Measurements from ENCODE around the gene OAS2. TPM values are rescaled to one million over a fixed set of nuclear protein-coding genes. Genes with fewer than 3 reads are reported as not detected.
"Not testable (repeated sequence)": the region's sequence is repeated elsewhere in the genome, so short reads cannot be mapped to it uniquely, and the experiment has no call there.

OAS2 gene
- total and polyA plus RNA-seq, 10 donors: 21.0 to 71.4 (median 43.3) TPM

DNA sequence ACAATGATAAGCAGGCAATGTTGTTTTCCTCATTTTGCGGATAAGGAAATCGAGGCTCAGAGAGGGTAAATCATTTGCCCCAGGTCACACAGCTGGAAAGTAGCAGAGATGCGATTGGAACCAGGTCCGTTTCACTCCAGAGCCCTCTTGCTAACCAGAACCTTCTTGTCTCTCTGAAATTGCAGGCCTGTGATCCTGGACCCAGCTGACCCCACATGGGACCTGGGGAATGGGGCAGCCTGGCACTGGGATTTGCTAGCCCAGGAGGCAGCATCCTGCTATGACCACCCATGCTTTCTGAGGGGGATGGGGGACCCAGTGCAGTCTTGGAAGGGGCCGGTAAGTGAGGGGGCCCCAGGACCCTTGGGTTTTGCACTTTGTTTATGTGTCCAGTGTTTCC is 30.6 kb upstream of the OAS2 start:
- 90 to 99% (median 97%) methylated on average over 3 to 5 of the region's 5 CpGs for WGBS, 5 donors

DNA sequence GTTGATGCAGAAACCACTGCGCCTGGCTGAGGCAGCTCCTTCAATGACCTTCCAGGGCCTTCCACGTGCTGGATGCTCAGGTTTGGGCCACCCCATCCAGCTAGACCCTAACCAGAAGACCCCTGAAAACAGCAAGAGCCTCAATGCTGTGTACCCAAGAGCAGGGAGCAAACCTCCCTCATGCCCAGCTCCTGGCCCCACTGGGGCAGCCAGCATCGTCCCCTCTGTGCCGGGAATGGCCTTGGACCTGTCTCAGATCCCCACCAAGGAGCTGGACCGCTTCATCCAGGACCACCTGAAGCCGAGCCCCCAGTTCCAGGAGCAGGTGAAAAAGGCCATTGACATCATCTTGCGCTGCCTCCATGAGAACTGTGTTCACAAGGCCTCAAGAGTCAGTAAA is 29.5 kb upstream of the OAS2 start:
- Histone ChIP-seq H3K9me3 (peaks cover 0 to 22% (median 11%) of the 10 kb centered on the region in 8 donors), H3K4me1 (no peaks in the 10 kb centered on the region), H3K4me3 (no peak overlapping the region), H3K36me3 (peaks cover 0 to 95% (median 59%) of the 10 kb centered on the region in 6 donors), H3K27ac (no peak overlapping the region), H3K27me3 (replicated peaks in 1 of 7) (no peaks in the 10 kb centered on the region)
- 90 to 100% (median 93%) methylated on average over 4 to 7 of the region's 7 CpGs for WGBS, 5 donors
- DNase-seq: no peak
- intact Hi-C loops (cut with DNase I; ENCODE audit: low total_unique reads): no loop called here
- TF ChIP-seq POLR2A (IDR thresholded peaks at IDR 0.05): no peak
- no peak for TF ChIP-seq POLR2AphosphoS5 (IDR thresholded peaks at IDR 0.05)
- TF ChIP-seq, protein P1, sequence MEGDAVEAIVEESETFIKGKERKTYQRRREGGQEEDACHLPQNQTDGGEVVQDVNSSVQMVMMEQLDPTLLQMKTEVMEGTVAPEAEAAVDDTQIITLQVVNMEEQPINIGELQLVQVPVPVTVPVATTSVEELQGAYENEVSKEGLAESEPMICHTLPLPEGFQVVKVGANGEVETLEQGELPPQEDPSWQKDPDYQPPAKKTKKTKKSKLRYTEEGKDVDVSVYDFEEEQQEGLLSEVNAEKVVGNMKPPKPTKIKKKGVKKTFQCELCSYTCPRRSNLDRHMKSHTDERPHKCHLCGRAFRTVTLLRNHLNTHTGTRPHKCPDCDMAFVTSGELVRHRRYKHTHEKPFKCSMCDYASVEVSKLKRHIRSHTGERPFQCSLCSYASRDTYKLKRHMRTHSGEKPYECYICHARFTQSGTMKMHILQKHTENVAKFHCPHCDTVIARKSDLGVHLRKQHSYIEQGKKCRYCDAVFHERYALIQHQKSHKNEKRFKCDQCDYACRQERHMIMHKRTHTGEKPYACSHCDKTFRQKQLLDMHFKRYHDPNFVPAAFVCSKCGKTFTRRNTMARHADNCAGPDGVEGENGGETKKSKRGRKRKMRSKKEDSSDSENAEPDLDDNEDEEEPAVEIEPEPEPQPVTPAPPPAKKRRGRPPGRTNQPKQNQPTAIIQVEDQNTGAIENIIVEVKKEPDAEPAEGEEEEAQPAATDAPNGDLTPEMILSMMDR (IDR thresholded peaks at IDR 0.05 in 8 of 11, conservative IDR thresholded peaks at IDR 0.05 in 3 of 11): no peak

More for the DNA sequence above, 30.6 kb upstream of the OAS2 start:
- no peak for TF ChIP-seq POLR2A (IDR thresholded peaks at IDR 0.05)
- TF ChIP-seq, protein P1 (IDR thresholded peaks at IDR 0.05 in 8 of 11, conservative IDR thresholded peaks at IDR 0.05 in 3 of 11): no peak
- TF ChIP-seq POLR2AphosphoS5 (IDR thresholded peaks at IDR 0.05): no peak
- Histone ChIP-seq H3K27ac (no peak overlapping the region), H3K36me3 (peaks cover 0 to 100% (median 59%) of the 10 kb centered on the region in 6 donors), H3K27me3 (replicated peaks in 1 of 7) (no peaks in the 10 kb centered on the region), H3K9me3 (peaks cover 0 to 21% (median 11%) of the 10 kb centered on the region in 8 donors), H3K4me1 (no peaks in the 10 kb centered on the region), H3K4me3 (no peak overlapping the region)
- no peak for DNase-seq
- intact Hi-C loops (cut with DNase I; ENCODE audit: low total_unique reads): no loop called here

DNA sequence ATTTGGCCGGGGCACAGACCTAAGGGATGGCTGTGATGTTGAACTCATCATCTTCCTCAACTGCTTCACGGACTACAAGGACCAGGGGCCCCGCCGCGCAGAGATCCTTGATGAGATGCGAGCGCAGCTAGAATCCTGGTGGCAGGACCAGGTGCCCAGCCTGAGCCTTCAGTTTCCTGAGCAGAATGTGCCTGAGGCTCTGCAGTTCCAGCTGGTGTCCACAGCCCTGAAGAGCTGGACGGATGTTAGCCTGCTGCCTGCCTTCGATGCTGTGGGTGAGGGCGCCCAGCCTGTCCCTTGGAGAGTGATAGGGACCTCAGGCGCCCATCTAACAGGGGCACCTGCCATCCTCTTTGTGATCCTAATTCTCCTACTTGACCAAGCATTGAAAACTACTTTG is 27.6 kb upstream of the OAS2 start:
- TF ChIP-seq POLR2AphosphoS5 (IDR thresholded peaks at IDR 0.05): no peak
- TF ChIP-seq, protein P1 (IDR thresholded peaks at IDR 0.05 in 8 of 11, conservative IDR thresholded peaks at IDR 0.05 in 3 of 11): no peak
- TF ChIP-seq POLR2A (IDR thresholded peaks at IDR 0.05): no peak
- no peak for DNase-seq
- Histone ChIP-seq H3K4me1 (no peaks in the 10 kb centered on the region), H3K27me3 (replicated peaks in 1 of 7) (no peaks in the 10 kb centered on the region), H3K27ac (no peak overlapping the region), H3K4me3 (no peak overlapping the region), H3K36me3 (peaks cover 0 to 85% (median 44%) of the 10 kb centered on the region in 6 donors), H3K9me3 (peaks cover 0 to 22% (median 11%) of the 10 kb centered on the region in 8 donors)
- intact Hi-C loops (cut with DNase I; ENCODE audit: low total_unique reads): no loop called here
- 91 to 100% (median 97%) methylated on average over 4 to 11 of the region's 11 CpGs for WGBS, 5 donors

DNA sequence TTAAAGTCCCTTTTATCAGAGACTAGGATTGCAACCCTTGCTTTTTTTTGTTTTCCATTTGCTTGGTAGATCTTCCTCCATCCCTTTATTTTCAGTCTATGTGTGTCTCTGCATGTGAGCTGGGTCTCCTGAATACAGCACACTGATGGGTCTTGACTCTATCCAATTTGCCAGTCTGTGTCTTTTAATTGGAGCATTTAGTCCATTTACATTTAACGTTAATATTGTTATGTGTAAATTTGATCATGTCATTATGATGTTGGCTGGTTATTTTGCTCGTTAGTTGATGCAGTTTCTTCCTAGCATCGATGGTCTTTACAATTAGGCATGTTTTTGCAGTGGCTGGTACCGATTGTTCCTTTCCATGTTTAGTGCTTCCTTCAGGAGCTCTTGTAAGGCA is 21.2 kb upstream of the OAS2 start:
- H3K9me3 ChIP-seq: peaks cover 0 to 21% (median 8%) of the 10 kb centered on the region in 8 donors
- not testable (repeated sequence) for H3K4me3 ChIP-seq
- WGBS, 5 donors: 92 to 96% (median 94%) methylated on average over 4 of the region's 4 CpGs

DNA sequence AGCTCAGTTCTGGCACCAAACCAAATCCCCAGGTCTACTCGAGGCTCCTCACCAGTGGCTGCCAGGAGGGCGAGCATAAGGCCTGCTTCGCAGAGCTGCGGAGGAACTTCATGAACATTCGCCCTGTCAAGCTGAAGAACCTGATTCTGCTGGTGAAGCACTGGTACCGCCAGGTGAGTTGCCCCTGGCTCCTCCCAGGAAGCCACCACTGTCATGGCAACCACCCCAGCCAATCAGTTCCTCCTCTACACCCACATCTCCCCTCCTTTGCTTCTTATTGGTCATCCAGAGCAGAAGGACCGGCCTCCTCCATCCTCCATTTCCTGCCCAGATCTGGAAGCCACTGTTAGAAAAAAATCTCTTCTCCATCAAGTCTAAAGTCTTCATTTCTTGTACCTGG is 17.2 kb upstream of the OAS2 start:
- no peaks in the 10 kb centered on the region for H3K4me1 ChIP-seq
- no peak overlapping the region for H3K27ac ChIP-seq
- H3K4me3 ChIP-seq: no peak overlapping the region
- no peaks in the 10 kb centered on the region for H3K27me3 ChIP-seq (replicated peaks in 1 of 7)
- peaks cover 0 to 14% (median 3%) of the 10 kb centered on the region in 8 donors for H3K9me3 ChIP-seq
- TF ChIP-seq POLR2A (IDR thresholded peaks at IDR 0.05): no peak
- TF ChIP-seq, protein P1 (IDR thresholded peaks at IDR 0.05 in 8 of 11, conservative IDR thresholded peaks at IDR 0.05 in 3 of 11): no peak
- no peak for DNase-seq
- 88 to 90% (median 89%) methylated on average over 7 of the region's 7 CpGs for WGBS, 5 donors
- intact Hi-C loops (cut with DNase I; ENCODE audit: low total_unique reads): no loop called here
- H3K36me3 ChIP-seq: peaks cover 3 to 97% (median 53%) of the 10 kb centered on the region in 6 donors

More for the DNA sequence above, 21.2 kb upstream of the OAS2 start:
- intact Hi-C loops (cut with DNase I; ENCODE audit: low total_unique reads); H3K27ac ChIP-seq; DNase-seq; H3K27me3 ChIP-seq (replicated peaks in 1 of 7); H3K4me1 ChIP-seq: not testable (repeated sequence)
- peaks cover 0 to 76% (median 17%) of the 10 kb centered on the region in 6 donors for H3K36me3 ChIP-seq
